HFF-Myc (cell line): ENCODE measurements around the gene SPDYE2.
"Not testable (repeated sequence)": the region's sequence is repeated elsewhere in the genome, so short reads cannot be mapped to it uniquely, and the experiment has no call there.

Experiments used
- DNase-seq: peaks from one replicate; pipeline ENCODE4 v3.0.0-alpha.2; 2011; ENCODE audit warnings: low read depth; ENCODE audit errors: extremely low read depth
- H3K4me3 ChIP-seq: replicated peaks from 2 replicates; pipeline ENCODE4 v1.5.1; 2011; ENCODE audit warnings: low read depth, mild to moderate bottlenecking, control low read depth, low read length

Gene SPDYE2, protein sequence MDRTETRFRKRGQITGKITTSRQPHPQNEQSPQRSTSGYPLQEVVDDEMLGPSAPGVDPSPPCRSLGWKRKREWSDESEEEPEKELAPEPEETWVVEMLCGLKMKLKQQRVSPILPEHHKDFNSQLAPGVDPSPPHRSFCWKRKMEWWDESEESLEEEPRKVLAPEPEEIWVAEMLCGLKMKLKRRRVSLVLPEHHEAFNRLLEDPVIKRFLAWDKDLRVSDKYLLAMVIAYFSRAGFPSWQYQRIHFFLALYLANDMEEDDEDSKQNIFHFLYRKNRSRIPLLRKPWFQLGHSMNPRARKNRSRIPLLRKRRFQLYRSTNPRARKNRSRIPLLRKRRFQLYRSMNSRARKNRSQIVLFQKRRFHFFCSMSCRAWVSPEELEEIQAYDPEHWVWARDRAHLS

DNA sequence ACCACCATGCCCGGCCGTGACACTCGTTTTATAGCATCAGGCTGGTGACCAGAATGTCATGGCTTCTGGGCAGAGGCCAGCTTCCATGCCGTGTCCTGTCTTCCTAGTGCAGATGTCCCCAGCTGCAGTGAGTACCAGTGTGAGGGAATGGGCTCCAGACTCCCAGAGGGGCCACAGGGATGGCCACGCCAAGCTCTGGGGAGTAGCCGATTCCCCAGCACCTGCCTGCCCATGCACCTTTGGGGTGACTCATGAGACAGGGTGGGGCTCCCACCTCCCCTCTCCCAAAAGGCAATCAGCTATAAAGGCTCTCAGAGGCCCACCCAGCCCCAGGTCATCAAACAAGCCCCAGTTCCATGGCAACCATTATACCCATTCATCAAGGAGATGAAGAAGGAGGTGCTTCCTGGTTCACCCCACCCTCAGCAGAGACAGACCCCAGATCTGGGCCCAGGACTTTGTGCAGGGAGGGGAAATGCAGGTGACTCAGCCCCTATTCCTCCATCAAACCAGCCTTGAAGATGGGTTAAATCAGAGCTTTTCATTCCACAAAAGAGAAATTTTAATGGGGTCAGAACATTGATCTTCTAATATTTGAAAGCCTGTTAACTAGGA is at the start of gene SPDYE2:
SPDYE2 (plus strand) TSS at position 419 of the 615 bp plus-strand sequence. CDS start 2,030 bp downstream, outside the sequence.
- DNase-seq, H3K4me3 ChIP-seq: not testable (repeated sequence)

DNA sequence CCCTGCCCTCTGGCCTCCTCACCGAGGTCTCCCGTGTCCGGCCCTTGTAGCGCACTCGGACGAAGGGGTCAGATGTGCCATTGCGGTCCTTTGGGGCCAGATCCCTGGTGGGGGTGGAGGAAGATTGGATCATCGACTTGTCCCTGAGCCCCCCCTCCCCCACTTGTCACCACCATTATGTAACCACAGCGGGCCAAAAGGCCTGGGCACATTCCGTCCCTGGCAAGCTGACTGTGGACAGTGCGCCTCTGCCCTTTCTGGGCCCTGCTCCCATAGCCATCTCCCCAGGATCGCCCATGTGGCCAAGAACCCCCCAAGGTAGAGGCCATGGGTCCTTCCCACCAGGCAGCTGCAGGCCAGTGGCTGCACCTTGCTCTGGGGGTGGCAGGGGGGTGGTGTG is 47.9 kb upstream of the SPDYE2 start:
- DNase-seq, H3K4me3 ChIP-seq: not testable (repeated sequence)

DNA sequence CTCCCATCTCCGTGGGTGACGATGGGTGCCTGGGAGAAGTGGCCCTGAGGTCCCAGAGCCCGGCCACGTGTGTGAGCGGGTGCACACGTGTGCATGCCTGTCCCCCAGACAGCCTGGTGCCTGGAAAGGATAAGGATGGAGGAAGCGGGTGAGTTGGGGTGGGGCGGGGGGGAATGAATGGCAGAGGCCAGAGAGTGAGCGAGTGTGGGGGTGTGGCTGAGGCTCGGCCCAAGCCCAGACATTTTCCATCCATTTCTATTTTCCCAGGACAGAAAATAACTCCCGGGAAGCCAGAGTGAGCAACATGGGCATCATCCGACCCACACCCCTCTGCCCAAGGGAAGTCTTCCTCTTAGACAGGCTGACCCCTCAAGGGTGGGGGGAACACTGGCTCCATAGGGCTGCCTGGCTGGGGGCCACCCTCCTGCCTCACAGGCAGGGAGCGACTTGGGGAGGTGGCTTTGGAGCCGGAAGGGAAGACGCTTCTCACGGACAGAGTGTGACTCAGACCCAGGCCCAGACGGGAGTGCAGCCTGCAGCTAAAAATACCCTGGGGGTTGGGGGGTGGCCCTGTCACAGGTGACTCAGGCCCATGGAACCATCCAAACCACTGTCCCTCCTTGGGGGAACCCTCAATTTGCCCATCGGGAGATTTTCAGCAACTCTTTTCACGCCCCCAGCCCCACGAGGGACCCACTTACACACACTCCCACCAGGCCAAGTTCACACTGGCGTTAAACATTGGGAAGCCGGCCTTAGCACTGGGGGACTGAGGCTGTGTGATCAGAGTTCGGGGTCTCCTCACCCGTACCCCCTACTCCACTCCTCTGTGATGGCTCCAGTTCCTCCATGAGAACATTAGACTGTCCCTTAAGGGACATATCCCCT is 45.5 kb upstream of the SPDYE2 start:
- DNase-seq, H3K4me3 ChIP-seq: not testable (repeated sequence)

DNA sequence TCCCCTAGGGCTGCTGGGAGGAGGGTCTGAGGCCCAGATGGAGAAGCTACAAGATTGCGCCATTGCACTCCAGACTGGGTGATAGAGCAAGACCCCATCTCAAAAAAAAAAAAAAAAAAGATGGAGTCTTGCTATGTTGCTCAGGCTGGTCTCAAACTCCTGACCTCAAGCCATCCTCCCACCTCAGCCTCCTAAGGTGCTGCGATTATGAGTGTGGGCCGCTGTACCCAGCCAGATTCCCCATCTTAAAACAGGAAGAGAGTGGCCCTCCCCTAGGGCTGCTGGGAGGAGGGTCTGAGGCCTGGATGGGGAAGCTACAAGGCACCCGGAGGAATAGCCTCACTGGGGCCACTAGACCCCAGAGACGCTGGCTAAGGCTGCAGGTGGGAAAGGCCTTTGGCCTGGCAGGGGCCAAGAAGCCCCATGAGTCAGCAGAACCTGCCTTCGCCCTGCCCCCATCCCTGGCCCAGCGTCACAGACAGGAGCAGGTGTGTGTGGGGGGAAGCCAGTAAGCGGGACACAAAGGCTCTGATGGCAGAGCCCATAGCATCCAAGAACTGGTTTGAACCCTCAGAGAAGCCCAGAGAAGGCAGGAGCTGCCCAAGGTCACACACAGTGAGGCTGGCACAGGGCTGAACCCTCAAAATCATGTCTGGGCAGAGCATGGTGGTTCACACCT is 43.5 kb upstream of the SPDYE2 start:
- H3K4me3 ChIP-seq, DNase-seq: not testable (repeated sequence)

DNA sequence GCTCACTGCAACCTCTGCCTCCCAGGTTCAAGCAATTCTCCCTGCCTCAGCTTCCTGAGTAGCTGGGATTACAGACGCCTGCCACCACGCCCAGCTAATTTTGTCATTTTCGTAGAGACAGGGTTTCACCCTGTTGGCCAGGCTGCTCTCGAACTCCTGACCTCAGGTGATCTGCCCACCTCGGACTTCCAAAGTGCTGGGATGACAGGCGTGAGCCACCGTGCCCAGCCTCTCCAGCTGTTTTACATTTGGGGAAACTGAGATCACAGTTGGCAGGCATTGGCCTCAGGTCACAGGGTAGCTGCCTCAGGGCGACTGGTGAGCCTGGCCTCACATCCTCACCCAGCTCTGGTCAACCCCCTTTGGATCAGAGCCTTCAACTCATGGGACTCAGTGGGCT is 40.5 kb upstream of the SPDYE2 start:
- not testable (repeated sequence) for DNase-seq, H3K4me3 ChIP-seq

DNA sequence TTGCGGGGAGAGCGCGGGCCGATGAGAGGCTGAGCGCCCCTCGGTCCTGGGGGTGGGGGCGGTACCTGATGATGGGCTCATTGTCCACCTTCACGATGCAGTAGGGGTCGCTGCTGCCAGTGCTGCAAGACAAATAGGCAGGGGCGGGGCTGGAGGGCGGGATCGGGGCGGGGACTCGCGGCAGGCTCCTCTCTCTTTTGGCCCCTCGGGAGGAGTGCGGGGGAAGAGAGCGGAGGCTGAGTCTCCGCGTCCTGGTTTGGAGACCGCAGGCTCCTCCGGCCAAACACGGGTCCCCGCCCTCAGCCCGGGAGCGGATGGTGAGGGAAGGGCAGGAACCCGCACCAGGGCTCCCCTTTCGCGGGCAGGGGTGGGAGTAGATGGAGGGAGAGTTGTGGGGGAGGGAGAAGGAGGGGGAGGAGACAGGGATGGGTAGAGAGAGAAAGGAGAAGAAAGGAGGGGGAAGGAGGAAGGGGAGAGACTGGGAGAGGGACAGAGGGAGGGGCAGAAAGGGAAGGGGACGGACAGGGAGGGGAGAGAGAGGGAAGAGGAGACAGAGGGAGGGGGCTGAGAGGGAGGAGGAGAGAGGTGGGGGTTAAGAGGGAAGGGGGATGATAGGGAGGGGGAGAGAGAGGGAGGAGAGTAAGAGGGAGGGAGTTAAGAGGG is 39.0 kb upstream of the SPDYE2 start:
- not testable (repeated sequence) for H3K4me3 ChIP-seq, DNase-seq

DNA sequence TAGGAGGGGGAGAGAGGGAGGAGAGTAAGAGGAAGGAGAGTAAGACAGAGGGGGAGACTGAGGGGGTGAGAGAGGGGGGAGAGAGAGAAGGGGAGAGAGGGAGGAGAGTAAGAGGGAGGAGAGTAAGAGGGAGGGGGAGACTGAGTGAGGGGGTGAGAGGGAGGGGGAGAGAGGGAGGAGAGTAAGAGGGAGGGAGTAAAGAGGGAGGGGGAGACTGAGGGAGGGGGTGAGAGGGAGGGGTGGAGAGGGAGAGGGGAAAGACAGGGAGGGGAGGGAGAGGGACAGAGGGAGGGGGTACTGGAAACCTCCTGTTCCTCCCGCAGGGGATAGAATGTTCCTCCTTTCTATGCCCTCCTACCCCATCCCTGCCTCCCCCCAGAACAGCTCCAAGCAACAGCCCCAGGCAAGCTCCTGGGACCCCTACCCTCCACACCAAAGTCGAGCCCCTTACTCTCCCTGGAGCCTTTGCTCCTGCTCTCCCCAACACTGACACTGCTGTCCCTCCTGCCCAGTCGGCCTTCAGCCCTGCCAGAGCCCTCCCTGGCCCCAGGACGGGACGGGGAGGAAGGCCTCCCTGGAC is 38.3 kb upstream of the SPDYE2 start:
- H3K4me3 ChIP-seq, result not testable (repeated sequence)
- DNase-seq, result peak; percentile 69

DNA sequence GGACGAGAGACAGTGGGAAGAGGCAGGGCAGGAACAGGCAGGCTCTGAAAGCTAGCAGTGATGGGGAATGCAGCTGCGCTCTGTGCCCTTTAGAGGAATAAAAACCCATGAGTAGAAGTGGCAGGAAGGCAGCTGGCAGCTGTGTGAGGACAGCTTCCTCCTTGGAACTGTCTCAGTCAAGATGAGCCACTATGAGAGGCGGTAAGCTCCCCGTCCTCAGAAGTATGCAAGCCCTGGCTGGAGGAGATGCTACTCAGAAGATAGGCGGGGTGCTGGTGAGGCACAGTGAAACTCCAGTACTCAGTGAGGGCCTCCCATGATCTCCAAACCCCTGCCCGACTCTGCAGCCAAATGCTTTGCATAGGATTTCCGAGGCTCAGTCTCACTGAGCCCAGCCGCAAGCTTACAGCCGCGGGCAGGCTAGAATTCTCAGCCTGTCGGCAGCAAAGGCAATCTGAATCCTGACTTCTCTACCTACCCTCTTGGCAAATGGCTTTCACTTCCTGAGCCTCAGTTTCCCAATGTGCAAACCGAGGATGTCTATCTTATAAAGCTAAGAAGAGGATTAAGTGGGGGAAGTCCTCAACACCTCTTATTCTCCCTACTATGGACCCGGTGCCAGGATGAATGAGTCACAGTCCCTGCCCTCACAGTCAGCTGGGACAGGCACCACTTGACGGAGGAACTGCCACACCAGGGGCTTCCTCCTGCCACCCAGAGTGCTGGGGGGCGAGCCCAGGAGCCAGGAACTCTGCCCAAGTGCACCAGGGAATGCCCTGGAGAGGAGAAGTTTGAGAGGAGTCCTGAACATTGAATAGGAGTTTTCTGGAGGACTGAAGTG is 35.9 kb upstream of the SPDYE2 start:
- not testable (repeated sequence) for DNase-seq, H3K4me3 ChIP-seq

DNA sequence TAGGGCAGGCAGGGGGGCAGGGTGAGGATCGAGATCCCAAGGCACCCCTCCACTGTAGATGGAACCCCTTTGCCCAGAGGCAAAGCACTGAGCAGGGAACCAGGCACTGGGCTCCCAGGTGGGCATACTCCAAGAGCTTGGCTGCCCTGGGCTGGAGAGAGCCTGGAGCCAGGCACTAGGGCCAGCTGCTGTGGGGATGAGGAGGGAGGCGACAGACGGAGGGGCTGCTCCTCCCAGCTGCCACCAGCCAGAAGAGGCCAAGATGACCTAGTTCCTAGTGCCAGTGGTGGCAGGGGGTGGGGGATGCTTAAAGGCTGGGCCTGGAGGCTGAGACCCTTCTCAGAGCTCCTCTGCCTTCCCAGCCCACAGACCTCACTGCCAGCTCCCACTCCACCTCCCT is 35.1 kb upstream of the SPDYE2 start:
- DNase-seq, H3K4me3 ChIP-seq: not testable (repeated sequence)

DNA sequence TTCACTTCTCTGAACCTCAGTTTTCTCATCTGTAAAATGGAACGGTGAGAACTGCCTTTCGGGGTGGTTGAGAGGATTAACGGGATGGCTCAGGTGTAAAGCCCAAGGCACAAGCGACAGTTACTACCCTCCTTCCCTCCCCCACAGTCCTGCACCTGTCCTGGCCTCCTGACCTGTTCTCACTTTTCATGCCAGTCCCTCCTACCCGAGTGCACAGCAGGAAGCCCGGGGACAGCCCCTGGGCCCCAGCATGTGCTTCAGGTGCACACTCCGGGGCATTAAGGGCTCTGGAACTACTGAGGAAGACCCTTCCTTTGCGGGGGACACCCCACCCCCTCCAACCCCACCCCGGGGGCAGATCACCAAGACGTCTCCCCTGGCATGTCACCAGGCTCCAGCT is 34.1 kb upstream of the SPDYE2 start:
- DNase-seq, H3K4me3 ChIP-seq: not testable (repeated sequence)

DNA sequence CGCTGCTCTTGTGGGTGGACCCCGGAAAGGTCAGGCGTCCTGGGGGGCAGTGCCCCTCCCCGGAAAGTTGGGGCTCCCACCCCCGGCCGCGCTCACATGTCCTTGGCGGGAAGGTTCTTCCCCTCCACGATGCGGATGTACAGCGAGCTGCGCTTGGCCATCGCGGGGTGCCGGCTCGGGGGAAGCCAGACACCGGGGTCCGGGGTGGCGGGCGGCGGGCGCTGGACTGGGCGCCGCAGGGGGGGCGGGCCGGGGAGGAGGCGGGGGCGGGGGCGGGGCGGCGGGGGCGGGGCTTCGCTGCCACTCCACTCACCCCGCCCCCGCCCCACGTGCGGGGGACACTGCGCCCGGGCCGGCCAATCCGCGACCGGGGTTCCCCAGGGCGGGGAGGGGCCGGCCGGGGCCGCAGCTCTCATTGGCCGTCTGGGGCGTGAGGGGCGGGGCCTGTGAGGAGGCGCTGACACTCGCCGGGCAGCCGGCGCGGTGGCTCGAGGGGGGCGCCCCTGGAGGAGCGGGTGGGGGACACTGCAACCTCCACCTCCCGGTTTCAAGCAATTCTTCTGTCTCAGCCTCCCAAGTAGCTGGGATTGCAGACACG is 33.4 kb upstream of the SPDYE2 start, which contains the start of gene RASA4B:
RASA4B (minus strand) TSS at position 228 of the 598 bp plus-strand sequence; CDS start at position 161, 67 bp downstream.
- not testable (repeated sequence) for H3K4me3 ChIP-seq, DNase-seq

DNA sequence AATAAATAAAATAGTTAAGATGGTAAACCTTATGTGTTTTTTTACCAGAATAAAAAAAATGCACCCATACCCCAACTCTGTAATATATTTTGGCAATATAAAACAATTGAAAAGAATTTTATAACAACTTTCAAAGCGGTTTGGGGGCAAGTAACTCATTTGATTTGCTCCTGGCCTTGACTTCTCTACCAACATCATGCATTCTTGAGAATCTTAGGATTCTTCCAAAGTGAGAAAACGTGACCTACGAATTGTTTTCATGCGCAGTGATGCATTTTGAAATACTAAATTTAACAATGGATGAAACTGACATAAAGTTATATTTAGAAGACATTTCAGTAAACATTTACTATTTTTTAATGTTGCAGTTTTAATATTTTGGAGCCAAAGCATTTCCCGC is 30.2 kb upstream of the SPDYE2 start:
- not testable (repeated sequence) for DNase-seq

DNA sequence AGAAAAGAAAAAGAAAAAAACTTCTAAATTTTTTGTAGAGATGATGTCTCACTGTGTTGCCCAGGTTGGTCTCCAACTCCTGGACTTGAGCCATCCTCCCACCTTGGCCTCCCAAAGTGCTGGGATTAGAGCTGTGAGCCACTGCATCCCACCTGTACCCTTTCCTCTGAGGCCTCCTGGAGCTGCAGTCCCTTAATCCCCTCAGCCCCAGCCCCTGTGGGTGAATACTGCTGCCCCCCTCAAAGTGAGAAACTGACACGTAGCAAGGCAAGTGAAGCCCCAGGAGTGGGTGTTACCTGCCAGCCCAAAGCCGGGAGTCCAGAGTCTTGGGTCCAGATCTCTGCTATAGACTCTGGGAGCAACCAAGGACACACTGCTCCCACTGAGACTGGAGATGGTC is 26.2 kb upstream of the SPDYE2 start:
- not testable (repeated sequence) for DNase-seq, H3K4me3 ChIP-seq

More for the DNA sequence above, 30.2 kb upstream of the SPDYE2 start:
- not testable (repeated sequence) for H3K4me3 ChIP-seq

DNA sequence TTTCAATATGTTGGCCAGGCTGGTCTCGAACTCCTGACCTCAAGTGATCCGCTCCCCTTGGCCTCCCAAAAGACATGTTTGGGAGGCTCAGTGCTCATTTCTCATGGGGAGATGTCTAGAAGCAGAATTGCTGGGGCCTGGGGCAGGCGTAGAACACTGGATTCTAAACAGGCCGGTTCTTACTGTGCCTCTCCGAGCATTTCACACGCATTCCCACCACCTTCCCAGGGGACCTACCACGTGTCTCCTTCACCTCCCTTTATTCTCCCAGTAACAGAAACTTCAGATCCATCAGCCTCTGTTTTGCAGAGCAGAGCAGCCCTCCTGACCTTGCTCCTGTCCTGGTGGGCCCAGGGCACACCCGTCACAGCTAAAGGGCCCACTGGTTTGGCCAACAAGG is 23.8 kb upstream of the SPDYE2 start:
- not testable (repeated sequence) for H3K4me3 ChIP-seq, DNase-seq

DNA sequence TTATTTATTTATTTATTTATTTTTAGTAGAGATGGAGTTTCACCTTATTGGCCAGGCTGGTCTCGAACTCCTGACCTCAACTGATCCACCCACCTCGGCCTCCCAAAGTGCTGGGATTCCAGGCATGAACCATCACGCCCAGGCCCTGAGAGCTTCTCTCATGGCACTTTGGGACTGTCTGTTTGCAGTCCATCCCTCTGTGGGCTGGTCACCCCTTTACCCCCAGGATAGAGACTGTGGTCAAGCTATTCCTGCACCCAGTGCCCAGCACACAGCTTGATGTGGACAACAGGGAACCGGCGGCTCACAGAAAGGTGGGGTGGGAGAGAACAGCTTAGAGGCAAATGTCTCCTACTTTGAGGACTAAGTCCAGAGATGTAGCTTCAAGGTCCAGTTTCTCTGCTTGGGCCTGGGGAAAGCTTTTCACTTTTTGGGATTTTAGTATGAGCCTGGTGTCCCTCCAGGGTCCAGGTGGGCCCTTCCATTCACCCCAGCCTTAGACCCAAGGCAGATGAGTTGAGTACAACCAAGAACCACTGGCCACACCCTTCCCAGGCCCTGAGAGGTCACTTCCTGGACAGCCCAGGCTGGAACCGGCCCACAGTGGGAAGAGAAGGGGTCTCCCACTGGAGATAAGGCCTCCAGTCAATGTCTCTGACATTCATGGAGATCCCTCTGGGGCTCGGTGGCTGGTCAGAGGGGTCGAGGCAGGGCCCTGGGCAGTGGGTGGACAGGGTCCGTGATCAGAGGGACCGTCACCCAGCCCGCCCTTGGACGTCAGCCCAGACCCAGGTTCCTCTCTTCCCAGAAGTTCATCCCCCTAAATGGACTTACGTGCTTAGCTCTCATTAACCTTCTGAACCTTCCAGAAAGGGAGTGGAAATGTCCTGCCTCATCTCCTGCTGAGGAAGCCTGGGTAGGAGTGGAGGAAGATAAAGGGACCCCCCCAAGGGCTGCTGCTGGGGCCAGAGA is 22.9 kb upstream of the SPDYE2 start:
- DNase-seq, H3K4me3 ChIP-seq: not testable (repeated sequence)
